Smooth muscle cell (in vitro differentiated cells): ENCODE results near the gene CEP95. TPM values are rescaled to one million over a fixed set of nuclear protein-coding genes. Genes with fewer than 3 reads are reported as not detected.
A peak's percentile ranks its signal among the peaks of the same experiment; 100 is the strongest.

Experiments
- DNase-seq: peaks from one replicate; lab custom pipeline; 2025; ENCODE audit not compliant: unreplicated experiment; lab: John Stamatoyannopoulos, UW
- H2AFZ ChIP-seq: fragments of 200-600 bp; sonication (generic); 2 replicates; pipeline ENCODE4 v1.6.0; 2016; ENCODE audit warnings: antibody characterized with exemption, low read depth, mild to moderate bottlenecking
- H3F3A ChIP-seq: fragments of 200-600 bp; sonication (generic); 2 replicates; pipeline ENCODE4 v1.6.0; 2017; ENCODE audit warnings: antibody characterized with exemption, low read depth
- H3K27ac ChIP-seq: fragments of 200-600 bp; sonication (generic); 2 replicates; pipeline ENCODE4 v1.5.1; 2016; ENCODE audit warnings: low read depth, mild to moderate bottlenecking
- H3K27me3 ChIP-seq: fragments of 200-600 bp; sonication (generic); 2 replicates; pipeline ENCODE4 v1.6.1; 2016; ENCODE audit warnings: low read depth, mild to moderate bottlenecking
- H3K36me3 ChIP-seq: fragments of 200-600 bp; sonication (generic); 2 replicates; pipeline ENCODE4 v1.5.1; 2016; ENCODE audit warnings: low read depth
- H3K4me1 ChIP-seq: fragments of 200-600 bp; sonication (generic); 2 replicates; pipeline ENCODE4 v1.5.1; 2016; ENCODE audit warnings: low read depth
- H3K4me2 ChIP-seq: fragments of 200-600 bp; sonication (generic); 2 replicates; pipeline ENCODE4 v1.6.0; 2016; ENCODE audit warnings: mild to moderate bottlenecking
- H3K4me3 ChIP-seq: fragments of 200-600 bp; sonication (generic); 2 replicates; pipeline ENCODE4 v1.5.1; 2016; ENCODE audit warnings: mild to moderate bottlenecking
- H3K79me2 ChIP-seq: fragments of 200-600 bp; sonication (generic); 2 replicates; pipeline ENCODE4 v1.6.0; 2016; ENCODE audit warnings: low read depth, mild to moderate bottlenecking
- H3K9ac ChIP-seq: fragments of 200-600 bp; sonication (generic); 2 replicates; pipeline ENCODE4 v1.6.0; 2016; ENCODE audit warnings: low read depth
- H3K9me3 ChIP-seq: fragments of 200-600 bp; sonication (generic); replicated peaks from 2 replicates; pipeline ENCODE4 v1.5.1; 2016; ENCODE audit warnings: low read depth
- H4K20me1 ChIP-seq: fragments of 200-600 bp; sonication (generic); 2 replicates; pipeline ENCODE4 v1.6.0; 2016; ENCODE audit warnings: low read depth
- CTCF ChIP-seq: fragments of 200-600 bp; sonication (generic); IDR thresholded peaks from 2 replicates; pipeline ENCODE4 v1.5.1; 2017; ENCODE audit warnings: borderline replicate concordance, mild to moderate bottlenecking, antibody characterized with exemption; ENCODE audit not compliant: insufficient read depth, poor library complexity, severe bottlenecking
- WGBS: methylation state at CpG from one replicate; pipeline ENCODE4 v1.1.7; 2016; ENCODE audit warnings: low lambda C conversion rate; 5-methylcytosine and 5-hydroxymethylcytosine counted together
- polyA plus RNA-seq: library from polyadenylated mRNA; unstranded; fragments of >200 nt; fragmentation: Nextera tagmentation; extraction: Ambion mirVana; gene quantifications from 2 replicates; pipeline ENCODE4 v1.2.1, GENCODE V29; 2016
- total RNA-seq: library from RNA; depleted of rRNA; stranded (reverse); fragments of >200 nt; gene quantifications from 2 replicates; pipeline ENCODE4 v1.2.3, GENCODE V29; 2014

Gene CEP95
- total and polyA plus RNA-seq, 2 experiments from 2014 or later, result 21.3 to 55.4 TPM

DNA sequence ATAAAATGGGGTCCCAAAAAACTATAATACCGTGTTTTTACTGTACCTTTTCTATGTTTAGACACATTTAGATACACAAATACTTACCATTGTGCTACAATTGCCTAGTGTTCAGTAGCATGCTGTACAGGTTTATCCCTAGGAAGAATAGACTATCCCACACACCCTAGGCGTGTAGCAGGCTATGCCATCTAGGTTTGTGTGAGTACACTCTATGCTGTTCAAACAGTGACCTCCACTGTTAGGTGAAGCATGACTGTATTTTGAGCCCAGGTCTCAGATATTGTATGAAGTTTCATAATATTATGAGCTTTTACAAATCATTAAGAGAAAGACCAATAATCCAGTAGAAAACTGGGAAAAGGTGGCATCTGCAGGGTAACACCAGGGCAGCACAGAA, 34.2 kb upstream of the CEP95 start:
- DNase-seq, result no peak
- TF ChIP-seq CTCF, result no peak
- Histone ChIP-seq H3K36me3 (no peaks in the 10 kb centered on the region), H3K4me1 (no peaks in the 10 kb centered on the region), H3K27me3 (no peaks in the 10 kb centered on the region), H3K4me2 (no peak overlapping the region), H2AFZ (no peak overlapping the region), H3K27ac (no peak overlapping the region), H3K4me3 (no peak overlapping the region), H3F3A (no peaks in the 10 kb centered on the region), H3K9ac (no peak overlapping the region), H3K9me3 (no peaks in the 10 kb centered on the region), H3K79me2 (no peaks in the 10 kb centered on the region), H4K20me1 (no peaks in the 10 kb centered on the region)
- 95% methylated on average over 2 of the region's 2 CpGs for WGBS

- Histone ChIP-seq H3K9me3 (no peaks in the 10 kb centered on the region), H4K20me1 (no peaks in the 10 kb centered on the region), H3K27ac (no peak overlapping the region), H2AFZ (no peak overlapping the region), H3K9ac (no peak overlapping the region), H3K79me2 (no peaks in the 10 kb centered on the region), H3K4me3 (no peak overlapping the region), H3K36me3 (no peaks in the 10 kb centered on the region), H3F3A (no peaks in the 10 kb centered on the region), H3K27me3 (no peaks in the 10 kb centered on the region), H3K4me1 (no peaks in the 10 kb centered on the region), H3K4me2 (no peak overlapping the region)
- DNase-seq, result no peak
- WGBS, result 70% methylated on average over 1 of the region's 1 CpG
- no peak for TF ChIP-seq CTCF
Observed at GRCh38 chr17:64477849-64478248, 28.9 kb upstream of the CEP95 start.

DNA sequence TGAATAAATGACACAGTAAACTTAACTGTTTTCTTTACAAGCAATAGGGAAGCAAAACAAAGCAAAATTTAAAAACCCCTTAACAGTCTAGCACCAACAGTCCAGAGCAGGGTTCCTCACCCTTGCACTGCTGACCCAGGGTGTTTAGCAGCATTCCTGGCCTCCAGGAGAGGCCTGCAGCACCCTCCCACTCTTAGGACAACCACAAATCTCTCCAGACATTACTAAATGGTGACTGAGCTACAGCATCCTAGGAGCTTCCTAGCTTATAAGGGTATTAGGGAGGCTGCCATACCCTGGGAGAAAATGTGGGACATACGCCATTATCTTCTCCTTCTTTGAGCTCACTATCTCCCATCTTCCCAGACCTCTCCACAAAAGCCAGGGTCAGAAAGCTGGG, 25.8 kb upstream of the CEP95 start:
- H3K4me2 ChIP-seq, result peak overlapping the region; percentile 32
- no peaks in the 10 kb centered on the region for H3K27me3 ChIP-seq
- no peaks in the 10 kb centered on the region for H3K4me1 ChIP-seq
- H2AFZ ChIP-seq, result no peak overlapping the region
- no peak for DNase-seq
- no peak overlapping the region for H3K9ac ChIP-seq
- H3K4me3 ChIP-seq, result no peak overlapping the region
- WGBS, result 54% methylated on average over 1 of the region's 1 CpG
- H4K20me1 ChIP-seq, result no peaks in the 10 kb centered on the region
- TF ChIP-seq CTCF, result no peak
- H3F3A ChIP-seq, result no peaks in the 10 kb centered on the region
- peaks cover 4% of the 10 kb centered on the region for H3K36me3 ChIP-seq
- no peaks in the 10 kb centered on the region for H3K9me3 ChIP-seq
- no peaks in the 10 kb centered on the region for H3K79me2 ChIP-seq
- H3K27ac ChIP-seq, result peak overlapping the region; percentile 80

DNA sequence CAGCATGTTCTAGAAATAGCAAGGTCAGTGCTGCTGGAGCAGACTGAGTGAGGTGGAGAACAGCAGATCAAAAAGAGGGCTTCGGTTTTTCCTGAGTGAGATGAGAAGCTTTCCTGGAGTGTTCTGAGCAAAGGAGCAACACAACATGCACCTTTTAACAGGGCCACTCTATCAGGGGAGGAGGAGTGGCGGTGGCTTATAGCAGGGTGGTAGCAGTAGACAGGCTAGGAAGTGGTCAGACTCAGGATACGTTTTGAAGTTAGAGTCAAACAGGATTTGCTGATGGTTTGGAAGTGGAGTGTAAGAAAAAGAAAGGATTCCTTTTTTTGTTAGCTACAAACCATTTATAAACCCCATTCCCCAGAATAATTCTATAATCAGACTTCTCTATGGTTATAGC, 22.4 kb upstream of the CEP95 start:
- Histone ChIP-seq H3K79me2 (no peaks in the 10 kb centered on the region), H3K27ac (no peak overlapping the region), H3F3A (no peaks in the 10 kb centered on the region), H3K4me1 (no peaks in the 10 kb centered on the region), H4K20me1 (no peaks in the 10 kb centered on the region), H3K4me3 (no peak overlapping the region), H2AFZ (no peak overlapping the region), H3K36me3 (peaks cover 4% of the 10 kb centered on the region), H3K27me3 (no peaks in the 10 kb centered on the region), H3K9ac (no peak overlapping the region), H3K4me2 (no peak overlapping the region), H3K9me3 (no peaks in the 10 kb centered on the region)
- no peak for TF ChIP-seq CTCF
- DNase-seq, result no peak
- WGBS, result 96% methylated on average over 3 of the region's 3 CpGs
